Measurements from ENCODE around the gene IDH1.

- no peak for TF ChIP-seq CTCF (IDR thresholded peaks at IDR 0.05)
- no peak for TF ChIP-seq EZH2 (IDR thresholded peaks at IDR 0.05; ENCODE audit: borderline replicate concordance, insufficient read depth, low read depth, low read length, poor library complexity, severe bottlenecking)
Measured at GRCh38 chr2:208186893-208187292, 68.0 kb downstream of the IDH1 start.

Data from B cell (primary cell).